Measurements from ENCODE around the gene ZNF611.
"Not testable (repeated sequence)": the region's sequence is repeated elsewhere in the genome, so short reads cannot be mapped to it uniquely, and the experiment has no call there.

The ZNF611 gene

DNA sequence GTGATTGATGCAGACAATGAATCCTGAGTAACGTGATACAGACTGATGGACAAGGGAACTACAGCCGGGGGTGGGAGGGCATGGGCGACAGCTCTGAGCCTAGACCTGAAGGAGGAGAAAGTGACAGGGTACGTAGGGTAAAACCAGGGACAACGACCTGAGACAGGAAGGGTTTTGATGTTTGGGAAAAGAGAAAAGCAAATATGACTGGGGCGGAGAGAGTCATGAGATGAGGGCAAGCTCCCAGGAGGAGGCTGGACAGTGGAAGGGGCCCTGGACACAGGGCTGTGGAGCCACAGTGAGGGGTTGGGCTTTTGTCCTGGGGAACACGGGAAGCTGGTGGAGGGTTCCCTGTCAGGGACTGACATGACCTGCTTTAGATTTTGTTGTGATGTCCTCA, 34.2 kb downstream of the ZNF611 start:
- no peak for DNase-seq
- no peak overlapping the region for H3K27ac ChIP-seq
- peaks cover 13 to 18% (median 14%) of the 10 kb centered on the region in 3 donors for H3K36me3 ChIP-seq
- no peaks in the 10 kb centered on the region for H3K4me1 ChIP-seq
- H3K27me3 ChIP-seq: no peaks in the 10 kb centered on the region
- no peak for TF ChIP-seq CTCF (IDR thresholded peaks at IDR 0.05)
- intact Hi-C loops (cut with DNase I; ENCODE audit: low total_unique reads): no loop called here
- peaks cover 0 to 9% (median 0%) of the 10 kb centered on the region in 3 donors for H3K9me3 ChIP-seq
- no peak overlapping the region for H3K4me3 ChIP-seq

DNA sequence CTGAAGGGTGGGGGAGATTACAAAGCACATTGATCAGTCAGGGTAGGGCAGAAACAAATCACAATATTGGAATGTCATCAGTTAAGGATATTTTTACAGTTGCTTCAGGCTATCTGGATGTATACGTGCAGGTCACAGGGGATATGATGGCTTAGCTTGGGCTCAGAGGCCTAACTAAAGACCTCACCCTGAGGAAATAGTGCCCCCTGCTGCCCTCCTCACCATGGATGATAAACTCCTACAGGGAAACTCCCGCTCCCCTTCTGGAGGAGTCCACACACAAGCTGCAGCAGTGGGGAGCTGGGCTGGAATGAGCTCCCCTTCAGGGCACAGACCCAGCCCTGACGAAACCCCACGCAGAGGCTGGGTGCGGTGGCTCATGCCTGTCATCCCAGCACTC, 35.3 kb downstream of the ZNF611 start:
- peak; percentile 32 to 34 for TF ChIP-seq CTCF (IDR thresholded peaks at IDR 0.05)
- not testable (repeated sequence) for H3K36me3 ChIP-seq, H3K4me3 ChIP-seq, H3K27me3 ChIP-seq, H3K27ac ChIP-seq, H3K4me1 ChIP-seq, H3K9me3 ChIP-seq
- intact Hi-C loops (cut with DNase I; ENCODE audit: low total_unique reads): loop anchor here (5.0 kb wide), 1 partner anchor 332 kb away; the partner anchor contains the start of gene ZNF880
- peak in 1 of 2 donors; percentile 24 for DNase-seq

DNA sequence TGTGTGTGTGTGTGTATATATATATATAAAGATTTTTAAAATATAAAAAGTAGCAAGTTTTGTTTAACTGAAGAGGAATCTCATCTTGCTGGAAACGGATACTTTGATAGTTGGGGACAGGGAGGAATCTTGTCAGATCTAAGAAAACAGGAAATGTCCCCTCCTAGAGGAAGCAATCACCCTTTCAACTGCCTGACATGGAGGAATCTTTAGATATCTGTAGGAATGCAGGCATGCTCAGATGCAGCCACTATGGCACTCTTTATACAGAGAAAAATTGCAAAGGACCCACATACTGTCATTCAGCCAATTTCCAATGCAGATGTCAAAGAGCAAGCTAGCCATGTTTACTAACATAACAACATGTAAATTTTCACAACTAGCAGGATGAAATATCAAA, 38.8 kb downstream of the ZNF611 start:
- H3K36me3 ChIP-seq: no peaks in the 10 kb centered on the region
- H3K9me3 ChIP-seq: no peaks in the 10 kb centered on the region
- no peak for TF ChIP-seq CTCF (IDR thresholded peaks at IDR 0.05)
- H3K27me3 ChIP-seq: no peaks in the 10 kb centered on the region
- peaks cover 0 to 6% (median 2%) of the 10 kb centered on the region in 4 donors for H3K4me1 ChIP-seq
- DNase-seq: no peak
- H3K4me3 ChIP-seq: no peak overlapping the region
- H3K27ac ChIP-seq: no peak overlapping the region
- intact Hi-C loops (cut with DNase I; ENCODE audit: low total_unique reads): loop anchor here (5.0 kb wide), 1 partner anchor 329 kb away; the partner anchor contains the start of gene ZNF880

DNA sequence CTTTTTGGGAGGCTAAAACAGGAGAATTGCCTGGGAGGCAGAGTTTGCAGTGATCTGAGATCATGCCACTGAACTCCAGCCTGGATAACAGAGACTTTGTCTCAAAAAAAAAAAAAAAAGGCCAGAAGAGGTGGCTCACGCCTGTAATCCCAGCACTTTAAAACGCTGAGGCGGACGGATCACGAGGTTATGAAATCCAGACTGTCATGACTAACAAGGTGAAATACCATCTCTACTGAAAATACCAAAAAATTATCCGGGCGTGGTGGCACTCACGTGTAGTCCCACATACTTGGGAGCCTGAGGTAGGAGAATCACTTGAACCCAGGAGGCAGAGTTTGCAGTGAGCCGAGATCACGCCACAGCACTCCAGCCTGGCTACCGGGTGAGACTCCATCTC, 39.9 kb downstream of the ZNF611 start:
- Histone ChIP-seq H3K36me3 (no peaks in the 10 kb centered on the region), H3K27ac (no peak overlapping the region), H3K9me3 (no peaks in the 10 kb centered on the region), H3K4me1 (peaks cover 0 to 7% (median 3%) of the 10 kb centered on the region in 4 donors), H3K27me3 (no peaks in the 10 kb centered on the region), H3K4me3 (no peak overlapping the region)
- intact Hi-C loops (cut with DNase I; ENCODE audit: low total_unique reads): loop anchor here (5.0 kb wide), 2 partner anchors 53 to 328 kb away; partner anchors contain the start of gene ZNF880
- no peak for TF ChIP-seq CTCF (IDR thresholded peaks at IDR 0.05)
- no peak for DNase-seq

DNA sequence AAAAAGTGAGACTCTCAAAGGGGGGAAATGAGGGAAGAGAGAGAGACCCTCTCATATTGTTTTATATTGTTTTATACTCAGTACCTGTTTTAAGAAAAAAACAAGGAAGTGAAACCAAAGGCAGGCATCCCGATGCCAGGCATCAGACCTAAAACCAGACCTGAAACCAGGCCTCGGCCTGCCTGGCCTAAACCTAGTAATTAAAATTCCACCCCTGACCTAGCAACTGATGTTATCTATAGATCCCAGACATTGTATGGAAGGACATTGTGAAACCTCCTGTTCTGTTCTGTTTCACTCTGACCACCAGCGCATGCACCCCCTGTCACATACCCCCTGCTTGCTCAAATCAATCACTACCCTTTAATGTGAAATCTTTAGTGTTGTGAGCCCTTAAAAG, 40.6 kb downstream of the ZNF611 start:
- not testable (repeated sequence) for H3K9me3 ChIP-seq, H3K4me3 ChIP-seq, H3K4me1 ChIP-seq, DNase-seq, H3K27ac ChIP-seq, H3K27me3 ChIP-seq, H3K36me3 ChIP-seq
- intact Hi-C loops (cut with DNase I; ENCODE audit: low total_unique reads): loop anchor here (5.0 kb wide), 1 partner anchor 52 kb away; no protein-coding TSS in a partner anchor

- no peak for DNase-seq
- no peak for TF ChIP-seq CTCF (IDR thresholded peaks at IDR 0.05)
- H3K4me3 ChIP-seq: no peak overlapping the region
- intact Hi-C loops (cut with DNase I; ENCODE audit: low total_unique reads): loop anchor here (5.0 kb wide), 1 partner anchor 50 kb away; no protein-coding TSS in a partner anchor
- no peak overlapping the region for H3K27ac ChIP-seq
- peaks cover 0 to 24% (median 10%) of the 10 kb centered on the region in 4 donors for H3K4me1 ChIP-seq
- H3K36me3 ChIP-seq: no peaks in the 10 kb centered on the region
- no peaks in the 10 kb centered on the region for H3K27me3 ChIP-seq
- H3K9me3 ChIP-seq: no peaks in the 10 kb centered on the region
Observed at GRCh38 chr19:52692431-52693008, 42.3 kb downstream of the ZNF611 start.

Data from tibial artery (tissue), 4 donors.